OCI-LY3 (cell line): ENCODE measurements around the gene SPPL3.
"Not testable (repeated sequence)": the region's sequence is repeated elsewhere in the genome, so short reads cannot be mapped to it uniquely, and the experiment has no call there.

Experiments
- H2AFZ ChIP-seq: fragments of 200-600, 300-600 bp; shearing (Covaris generic); 2 replicates; pipeline ENCODE4 v1.6.0; 2014; ENCODE audit warnings: antibody characterized with exemption, low read depth, low read length
- H3K27ac ChIP-seq: fragments of 200-600, 300-600 bp; sonication (generic); 2 replicates; pipeline ENCODE4 v1.5.1; 2014; ENCODE audit warnings: mild to moderate bottlenecking, low read length, moderate library complexity, mixed read lengths
- H3K27me3 ChIP-seq: fragments of 200-600, 300-600 bp; sonication (generic); 2 replicates; pipeline ENCODE4 v1.6.1; 2014; ENCODE audit warnings: low read depth, low read length, mixed read lengths
- H3K36me3 ChIP-seq: fragments of 200-600, 300-600 bp; sonication (generic); replicated peaks from 2 replicates; pipeline ENCODE3; 2014; ENCODE audit warnings: low read depth, low read length, mixed read lengths
- H3K4me1 ChIP-seq: fragments of 300-600, 200-600 bp; sonication (generic); 2 replicates; pipeline ENCODE4 v1.6.1; 2014; ENCODE audit warnings: low read length, mixed read lengths
- H3K4me2 ChIP-seq: fragments of 200-600, 300-600 bp; sonication (generic); 2 replicates; pipeline ENCODE4 v1.6.1; 2014; ENCODE audit warnings: low read length, mixed read lengths
- H3K4me3 ChIP-seq: fragments of 300-600, 200-600 bp; sonication (generic); 2 replicates; pipeline ENCODE4 v1.5.1; 2014; ENCODE audit warnings: antibody characterized with exemption, mild to moderate bottlenecking, low read length, moderate library complexity
- H3K79me2 ChIP-seq: fragments of 300-600, 200-600 bp; shearing (Covaris generic); 2 replicates; pipeline ENCODE4 v1.6.1; 2014; ENCODE audit warnings: mild to moderate bottlenecking, low read length, mixed read lengths
- H3K9ac ChIP-seq: fragments of 300-600, 200-600 bp; shearing (Covaris generic); 2 replicates; pipeline ENCODE4 v1.6.0; 2014; ENCODE audit warnings: mild to moderate bottlenecking, low read length, moderate library complexity
- H3K9me3 ChIP-seq: fragments of 200-600, 300-600 bp; shearing (Covaris generic); 2 replicates; pipeline ENCODE4 v1.6.1; 2014; ENCODE audit warnings: low read length, mixed read lengths; ENCODE audit not compliant: insufficient read depth
- H4K20me1 ChIP-seq: fragments of 200-600, 300-600 bp; sonication (generic); 2 replicates; pipeline ENCODE4 v1.6.1; 2016; ENCODE audit warnings: low read length, mixed read lengths; ENCODE audit not compliant: insufficient read depth
- EZH2phosphoT487 ChIP-seq: fragments of 200-600 bp; shearing (Covaris generic); IDR thresholded peaks from 2 replicates; pipeline ENCODE4 v1.6.1; 2018; ENCODE audit warnings: antibody characterized with exemption, mixed run types, low read depth
- TF ChIP-seq, protein P1 (sequence below): fragments of 200-600, 300-600 bp; sonication (generic); IDR thresholded peaks from 2 replicates; pipeline ENCODE4 v1.5.1; 2014; ENCODE audit warnings: antibody characterized with exemption, low read length, low read depth

The SPPL3 gene

DNA sequence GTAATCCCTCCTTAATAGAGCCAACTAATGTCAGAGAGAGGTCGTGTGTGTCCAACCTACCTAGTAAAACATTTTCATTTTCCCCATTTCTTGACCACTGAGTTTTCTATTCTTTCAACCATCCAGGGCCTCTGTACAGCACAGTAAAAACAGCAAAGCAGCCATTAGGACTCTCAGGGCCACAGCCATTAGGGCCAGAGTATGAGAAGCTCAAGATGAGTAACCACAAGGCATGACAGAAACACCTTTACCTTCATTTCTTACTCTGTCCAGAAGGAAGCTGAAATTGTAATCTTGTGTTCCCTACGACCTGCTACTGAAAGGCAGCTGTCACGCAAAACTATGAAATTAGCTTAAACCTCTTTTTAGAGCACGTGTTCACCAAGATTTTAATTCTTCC lies 2.3 kb downstream of the SPPL3 start:
- Histone ChIP-seq H3K4me1 (peaks cover 19% of the 10 kb centered on the region), H3K9ac (no peak overlapping the region), H4K20me1 (peaks cover 37% of the 10 kb centered on the region), H3K79me2 (peaks cover 71% of the 10 kb centered on the region), H3K4me3 (no peak overlapping the region), H3K9me3 (no peaks in the 10 kb centered on the region), H3K36me3 (peaks cover 9% of the 10 kb centered on the region), H2AFZ (no peak overlapping the region), H3K4me2 (peak overlapping the region; percentile 98), H3K27ac (no peak overlapping the region), H3K27me3 (no peaks in the 10 kb centered on the region)
- TF ChIP-seq, protein P1, sequence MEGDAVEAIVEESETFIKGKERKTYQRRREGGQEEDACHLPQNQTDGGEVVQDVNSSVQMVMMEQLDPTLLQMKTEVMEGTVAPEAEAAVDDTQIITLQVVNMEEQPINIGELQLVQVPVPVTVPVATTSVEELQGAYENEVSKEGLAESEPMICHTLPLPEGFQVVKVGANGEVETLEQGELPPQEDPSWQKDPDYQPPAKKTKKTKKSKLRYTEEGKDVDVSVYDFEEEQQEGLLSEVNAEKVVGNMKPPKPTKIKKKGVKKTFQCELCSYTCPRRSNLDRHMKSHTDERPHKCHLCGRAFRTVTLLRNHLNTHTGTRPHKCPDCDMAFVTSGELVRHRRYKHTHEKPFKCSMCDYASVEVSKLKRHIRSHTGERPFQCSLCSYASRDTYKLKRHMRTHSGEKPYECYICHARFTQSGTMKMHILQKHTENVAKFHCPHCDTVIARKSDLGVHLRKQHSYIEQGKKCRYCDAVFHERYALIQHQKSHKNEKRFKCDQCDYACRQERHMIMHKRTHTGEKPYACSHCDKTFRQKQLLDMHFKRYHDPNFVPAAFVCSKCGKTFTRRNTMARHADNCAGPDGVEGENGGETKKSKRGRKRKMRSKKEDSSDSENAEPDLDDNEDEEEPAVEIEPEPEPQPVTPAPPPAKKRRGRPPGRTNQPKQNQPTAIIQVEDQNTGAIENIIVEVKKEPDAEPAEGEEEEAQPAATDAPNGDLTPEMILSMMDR = no peak
- TF ChIP-seq EZH2phosphoT487 = no peak

DNA sequence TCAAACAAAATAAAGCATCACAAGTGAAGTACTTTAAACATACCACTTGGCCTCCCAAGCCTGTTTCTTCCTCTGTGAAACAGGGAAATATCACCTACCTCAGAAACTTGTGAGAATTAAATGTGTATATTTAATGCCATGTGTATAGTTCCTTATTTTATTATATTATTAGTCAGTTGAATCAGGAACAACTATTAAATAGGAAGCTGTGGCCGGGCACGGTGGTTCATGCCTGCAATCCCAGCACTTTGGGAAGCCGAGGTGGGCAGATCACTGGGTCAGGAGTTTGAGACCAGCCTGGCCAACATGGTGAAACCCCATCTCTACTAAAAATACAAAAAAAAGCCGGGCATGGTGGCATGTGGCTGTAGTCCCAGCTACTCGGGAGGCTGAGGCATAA lies 3.1 kb downstream of the SPPL3 start:
- not testable (repeated sequence) for H3K9ac ChIP-seq, H2AFZ ChIP-seq, H3K36me3 ChIP-seq, H3K4me2 ChIP-seq, H3K9me3 ChIP-seq, H3K27ac ChIP-seq, H3K27me3 ChIP-seq, H3K4me3 ChIP-seq
- Histone ChIP-seq H4K20me1 (peaks cover 39% of the 10 kb centered on the region), H3K4me1 (peaks cover 19% of the 10 kb centered on the region), H3K79me2 (peaks cover 77% of the 10 kb centered on the region)

DNA sequence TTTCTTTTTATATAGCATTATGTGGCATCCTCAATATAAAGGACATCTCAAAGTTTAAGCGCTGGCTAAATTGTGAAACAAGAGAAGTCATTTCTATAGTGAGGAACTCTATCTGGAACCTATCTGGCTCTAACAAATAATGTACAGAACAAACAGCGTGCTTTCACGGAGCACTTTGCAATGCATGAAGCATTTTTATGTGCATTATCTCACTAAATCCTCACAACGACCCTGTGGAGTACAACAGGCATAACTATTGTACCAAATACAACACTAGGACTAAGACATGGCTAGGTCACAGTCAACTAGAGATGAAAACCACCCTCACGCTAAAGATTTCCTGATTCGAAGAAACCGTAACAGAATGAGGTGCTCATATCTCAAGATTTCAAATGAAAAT lies 8.6 kb downstream of the SPPL3 start:
- Histone ChIP-seq H3K4me2 (no peak overlapping the region), H3K4me1 (peaks cover 5% of the 10 kb centered on the region; the same call in 1 of the 2 replicates), H3K4me3 (no peak overlapping the region), H3K27me3 (no peaks in the 10 kb centered on the region), H3K36me3 (peaks cover 13% of the 10 kb centered on the region), H2AFZ (no peak overlapping the region), H3K27ac (no peak overlapping the region), H3K9me3 (no peaks in the 10 kb centered on the region), H4K20me1 (peaks cover 51% of the 10 kb centered on the region), H3K9ac (no peak overlapping the region), H3K79me2 (peaks cover 85% of the 10 kb centered on the region)
- TF ChIP-seq EZH2phosphoT487 = no peak

DNA sequence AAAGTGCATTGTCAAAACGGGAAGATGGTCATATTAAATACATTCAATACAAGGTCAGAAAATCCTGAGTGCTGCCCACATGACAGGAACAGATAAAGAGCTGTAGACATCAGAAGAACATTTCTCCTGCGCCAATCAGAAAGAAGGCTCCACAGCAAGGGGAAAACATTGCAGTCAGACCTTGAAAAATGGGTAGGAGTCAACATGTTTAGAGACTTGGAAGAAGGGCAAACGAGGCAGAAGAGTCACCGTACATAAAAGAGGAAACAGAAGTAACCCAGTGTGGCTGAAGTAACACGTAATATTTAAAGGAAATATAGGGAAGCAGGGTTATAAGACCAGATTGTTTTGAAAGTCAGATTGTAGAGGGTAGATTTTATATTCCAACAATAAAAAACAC lies 11.9 kb downstream of the SPPL3 start:
- Histone ChIP-seq H3K4me1 (peaks cover 5% of the 10 kb centered on the region; the same call in 1 of the 2 replicates), H3K4me3 (no peak overlapping the region), H3K27me3 (no peaks in the 10 kb centered on the region), H3K4me2 (no peak overlapping the region), H2AFZ (no peak overlapping the region), H4K20me1 (peaks cover 41% of the 10 kb centered on the region), H3K9ac (no peak overlapping the region), H3K36me3 (peaks cover 9% of the 10 kb centered on the region), H3K9me3 (no peaks in the 10 kb centered on the region), H3K27ac (no peak overlapping the region), H3K79me2 (peaks cover 81% of the 10 kb centered on the region)
- no peak for TF ChIP-seq EZH2phosphoT487
- TF ChIP-seq, protein P1 = no peak

DNA sequence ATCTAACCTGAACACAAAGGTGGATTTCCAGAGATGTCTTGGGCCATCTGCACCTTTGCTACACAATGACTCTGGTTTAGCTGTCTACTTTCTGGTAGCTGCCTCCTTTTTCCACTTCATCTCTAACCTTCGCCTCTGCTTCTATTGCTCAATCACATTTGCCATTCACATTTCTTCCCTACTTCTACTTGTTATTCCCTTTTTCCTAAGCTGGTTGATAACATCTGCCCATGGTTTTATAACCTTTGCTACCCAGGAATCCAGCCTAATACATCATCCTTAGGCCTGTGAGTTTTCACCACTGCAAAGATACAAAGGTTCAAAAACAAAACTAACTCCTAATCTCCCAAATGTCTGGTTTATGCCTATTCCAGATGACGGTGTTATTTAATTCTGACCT lies 13.2 kb downstream of the SPPL3 start:
- TF ChIP-seq EZH2phosphoT487 = no peak
- TF ChIP-seq, protein P1 = no peak
- Histone ChIP-seq H3K27me3 (no peaks in the 10 kb centered on the region), H3K79me2 (peaks cover 81% of the 10 kb centered on the region), H3K4me1 (peaks cover 13% of the 10 kb centered on the region), H3K9ac (no peak overlapping the region), H3K27ac (no peak overlapping the region), H4K20me1 (peaks cover 47% of the 10 kb centered on the region), H2AFZ (no peak overlapping the region), H3K4me3 (no peak overlapping the region), H3K36me3 (peaks cover 9% of the 10 kb centered on the region), H3K4me2 (no peak overlapping the region), H3K9me3 (no peaks in the 10 kb centered on the region)
